Activated CD8-positive, alpha-beta T cell treated with anti-CD3 and anti-CD28 coated beads for 36 hours (primary cell): ENCODE results near the gene TMEM120A. TPM values are rescaled to one million over a fixed set of nuclear protein-coding genes. Genes with fewer than 3 reads are reported as not detected.

ENCODE experiments used
- ATAC-seq: fragments of 200-7000 bp; cut with Tn5 transposase; one replicate; pipeline ENCODE4 v1.10.0; 2021; ENCODE audit warnings: mild to moderate bottlenecking, moderate library complexity
- CTCF ChIA-PET: fragments of 350-600 bp; sonication (Branson Sonifier 250); formaldehyde crosslinking; loops from one replicate; lab custom pipeline; 2021; ENCODE audit warnings: antibody characterized with exemption; lab: Charles Lee
- POLR2A ChIA-PET: fragments of 350-600 bp; sonication (Branson Sonifier 250); formaldehyde crosslinking; loops from one replicate; lab custom pipeline; 2021; ENCODE audit warnings: antibody characterized with exemption; lab: Charles Lee
- DNase-seq: peaks from one replicate; pipeline ENCODE4 v3.0.0-alpha.2; 2020
- H3K27ac Mint-ChIP-seq: one replicate; pipeline ENCODE4 v1.8.0; 2021; ENCODE audit warnings: mild to moderate bottlenecking, mixed read lengths
- H3K27me3 Mint-ChIP-seq: one replicate; pipeline ENCODE4 v1.8.0; 2021; ENCODE audit warnings: mixed read lengths
- H3K36me3 Mint-ChIP-seq: one replicate; pipeline ENCODE4 v1.8.0; 2021; ENCODE audit warnings: low read depth, mixed read lengths
- H3K4me1 Mint-ChIP-seq: one replicate; pipeline ENCODE4 v1.8.0; 2021; ENCODE audit warnings: low read depth, mixed read lengths
- H3K4me3 Mint-ChIP-seq: one replicate; pipeline ENCODE4 v1.8.0; 2021; ENCODE audit warnings: mild to moderate bottlenecking, moderate library complexity, mixed read lengths
- H3K9me3 Mint-ChIP-seq: one replicate; pipeline ENCODE4 v1.8.0; 2021; ENCODE audit warnings: mixed read lengths
- CTCF ChIP-seq: fragments of 200-600 bp; IDR thresholded peaks from one replicate; pipeline ENCODE4 v1.8.0; 2022; ENCODE audit warnings: antibody characterized with exemption, mild to moderate bottlenecking
- intact Hi-C: fragments of 100-400 bp; cut with micrococcal nuclease; formaldehyde crosslinking; loops from one replicate; pipeline ENCODE4 v1.10.0; 2022
- total RNA-seq, 2 experiments: library from RNA; stranded (reverse); gene quantifications; one replicate each; pipeline ENCODE4 v1.2.3, GENCODE V29; 2021

TMEM120A gene
- total RNA-seq, 2 experiments from 2014 or later: 12.2 to 12.4 TPM

GRCh38 chr7:75984130-75985008, 10.0 kb downstream of the TMEM120A start:
- Mint-ChIP-seq H3K4me3 (no peak overlapping the region), H3K4me1 (no peaks in the 10 kb centered on the region), H3K36me3 (peaks cover 4% of the 10 kb centered on the region), H3K27me3 (no peaks in the 10 kb centered on the region), H3K27ac (no peak overlapping the region), H3K9me3 (no peaks in the 10 kb centered on the region)
- ATAC-seq: no peak
- no peak for DNase-seq
- CTCF ChIA-PET: no interaction called here
- intact Hi-C loops: no loop called here
- TF ChIP-seq CTCF: no peak
- POLR2A ChIA-PET: no interaction called here

DNA sequence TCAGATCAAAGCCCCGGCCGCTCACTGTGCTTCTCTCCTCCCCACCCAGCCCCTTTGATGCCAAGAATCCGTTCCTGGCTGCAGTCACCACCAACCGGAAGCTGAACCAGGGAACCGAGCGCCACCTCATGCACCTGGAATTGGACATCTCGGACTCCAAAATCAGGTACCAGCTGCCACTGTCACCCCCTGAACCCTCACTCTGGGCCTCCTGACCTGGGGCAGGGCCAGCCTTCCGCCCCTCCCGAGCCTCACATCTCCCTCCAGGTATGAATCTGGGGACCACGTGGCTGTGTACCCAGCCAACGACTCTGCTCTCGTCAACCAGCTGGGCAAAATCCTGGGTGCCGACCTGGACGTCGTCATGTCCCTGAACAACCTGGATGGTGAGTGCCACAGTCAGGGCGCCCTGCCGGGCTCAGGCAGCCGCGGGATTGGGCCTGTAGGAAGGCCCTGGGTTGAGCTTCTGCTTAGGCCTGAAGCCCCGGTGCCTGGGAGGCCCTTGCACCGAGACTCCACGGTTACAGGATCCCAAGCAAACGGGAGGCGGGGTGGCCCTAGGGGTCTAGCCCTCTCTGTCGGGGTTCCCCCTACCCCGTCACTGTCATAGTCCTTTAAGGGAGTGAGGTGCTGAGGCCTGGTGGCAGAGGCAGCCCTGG, 10.8 kb downstream of the TMEM120A start:
- DNase-seq (no peak), ATAC-seq (no peak)
- no peak for TF ChIP-seq CTCF
- no peaks in the 10 kb centered on the region for H3K4me1 Mint-ChIP-seq
- ChIA-PET POLR2A (no interaction called here), CTCF (no interaction called here)
- no peak overlapping the region for H3K4me3 Mint-ChIP-seq
- H3K9me3 Mint-ChIP-seq: no peaks in the 10 kb centered on the region
- H3K27me3 Mint-ChIP-seq: no peaks in the 10 kb centered on the region
- H3K36me3 Mint-ChIP-seq: peaks cover 6% of the 10 kb centered on the region
- intact Hi-C loops: no loop called here
- no peak overlapping the region for H3K27ac Mint-ChIP-seq

GRCh38 chr7:75982306-75983064, 11.9 kb downstream of the TMEM120A start:
- POLR2A ChIA-PET: no interaction called here
- H3K36me3 Mint-ChIP-seq: peaks cover 4% of the 10 kb centered on the region
- intact Hi-C loops: no loop called here
- CTCF ChIA-PET: no interaction called here
- DNase-seq (no peak), ATAC-seq (no peak)
- H3K9me3 Mint-ChIP-seq: no peaks in the 10 kb centered on the region
- H3K4me3 Mint-ChIP-seq: no peak overlapping the region
- H3K27me3 Mint-ChIP-seq: no peaks in the 10 kb centered on the region
- no peak for TF ChIP-seq CTCF
- no peak overlapping the region for H3K27ac Mint-ChIP-seq
- H3K4me1 Mint-ChIP-seq: no peaks in the 10 kb centered on the region

- no peaks in the 10 kb centered on the region for H3K27me3 Mint-ChIP-seq
- H3K9me3 Mint-ChIP-seq: no peaks in the 10 kb centered on the region
- H3K36me3 Mint-ChIP-seq: peaks cover 1% of the 10 kb centered on the region
- H3K27ac Mint-ChIP-seq: no peak overlapping the region
- ChIA-PET CTCF (no interaction called here), POLR2A (no interaction called here)
- no peak for TF ChIP-seq CTCF
- intact Hi-C loops: no loop called here
- H3K4me3 Mint-ChIP-seq: no peak overlapping the region
- no peaks in the 10 kb centered on the region for H3K4me1 Mint-ChIP-seq
- ATAC-seq: no peak
- no peak for DNase-seq
Observed at GRCh38 chr7:75981453-75982305, 12.7 kb downstream of the TMEM120A start.
